ENCODE results near the gene SH3PXD2A.

SH3PXD2A gene

DNA sequence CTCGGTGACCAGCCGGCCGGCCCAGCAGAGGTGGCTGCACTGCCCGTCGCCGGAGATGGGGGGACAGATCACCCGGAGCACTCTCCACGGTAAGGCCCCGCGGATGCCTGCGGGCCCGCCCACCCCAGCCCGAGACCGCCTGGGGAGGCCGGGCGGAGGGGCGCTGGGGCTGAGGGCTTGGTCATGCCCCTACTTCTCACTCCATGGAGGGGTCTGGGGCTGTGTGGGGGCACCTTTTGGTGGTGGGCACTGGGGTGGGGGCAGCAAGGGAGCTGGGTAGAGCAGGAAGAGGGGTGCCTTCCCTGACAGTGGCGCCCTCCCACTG is 300.1 kb downstream of the SH3PXD2A start:
- WGBS (ENCODE audit: extremely low coverage, insufficient coverage, insufficient read length) = no CpG with 5 or more reads among the region's 18 CpGs
- H3K79me1 ChIP-seq (ENCODE audit: low read length) = peaks cover 4% of the 10 kb centered on the region
- no peak overlapping the region for H2AFZ ChIP-seq (ENCODE audit: insufficient read depth, low read length, poor library complexity)

DNA sequence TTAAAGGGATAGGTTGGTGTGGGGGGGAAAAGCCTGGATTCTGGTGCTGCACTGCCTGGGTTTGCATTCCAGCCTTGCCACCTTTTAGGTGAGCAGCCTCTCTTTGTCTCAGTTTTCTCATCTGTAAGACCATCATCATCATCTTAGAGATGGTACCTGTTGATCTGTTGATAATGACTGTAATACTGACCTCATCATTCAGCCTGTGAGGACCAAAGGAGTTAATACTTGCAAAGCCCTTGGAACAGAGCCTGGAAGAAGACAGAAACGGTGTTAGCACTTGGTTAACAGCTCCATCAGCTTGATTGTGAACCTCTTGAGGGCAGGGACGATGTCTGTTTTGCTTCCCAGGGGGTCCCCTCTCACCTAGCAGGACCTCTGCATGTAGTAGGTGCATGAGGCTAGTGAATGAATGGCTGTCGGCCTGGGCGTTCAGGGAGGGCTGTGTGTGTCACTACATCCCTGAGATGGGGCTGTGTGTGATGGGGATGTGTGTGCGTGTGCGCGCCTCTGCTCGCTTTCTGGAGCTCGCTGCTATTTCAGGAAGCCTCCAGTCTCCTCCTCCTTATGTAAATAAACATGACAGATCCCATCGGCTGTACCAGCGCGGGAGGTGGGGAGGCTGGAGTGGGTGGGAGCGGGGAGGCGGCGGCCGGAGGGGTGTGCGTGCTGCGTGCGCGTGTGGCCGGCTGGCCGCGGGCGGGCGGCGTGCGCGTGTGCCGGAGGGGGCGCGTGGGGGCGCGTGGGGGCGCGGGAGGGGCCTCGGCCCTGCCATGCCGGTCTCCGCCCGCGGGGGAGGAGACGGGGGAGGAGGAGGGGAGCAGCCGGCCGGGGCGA is 300.7 kb downstream of the SH3PXD2A start:
- Histone ChIP-seq H3K4me1 (ENCODE audit: control insufficient read depth in 1 of 2, insufficient read depth in 2 of 2, low read length in 2 of 2) (peaks cover 0 to 3% of the 10 kb centered on the region in 2 experiments), H3K4me2 (ENCODE audit: low read length) (peak overlapping the region; percentile 68), H2AFZ (ENCODE audit: insufficient read depth, low read length, poor library complexity) (no peak overlapping the region), H3K79me1 (ENCODE audit: low read length) (peaks cover 4% of the 10 kb centered on the region), H3K27ac (ENCODE audit: low read depth, low read length) (no peak overlapping the region), H4K8ac (ENCODE audit: low read depth, low read length) (no peak overlapping the region), H2BK120ac (ENCODE audit: insufficient read depth, low read length, poor library complexity) (no peak overlapping the region), H3K18ac (ENCODE audit: low read length) (no peak overlapping the region), H2BK12ac (ENCODE audit: low read length) (no peak overlapping the region), H3K9ac (ENCODE audit: low read length) (no peak overlapping the region), H2AK5ac (ENCODE audit: low read length) (no peak overlapping the region), H3K4me3 (ENCODE audit: low read depth, low read length) (peak overlapping the region; percentile 54), H3K27me3 (ENCODE audit: insufficient read depth, low read length) (no peaks in the 10 kb centered on the region), H3K14ac (ENCODE audit: low read length) (no peak overlapping the region), H3K23ac (ENCODE audit: low read length) (no peak overlapping the region), H3K36me3 (ENCODE audit: control insufficient read depth in 1 of 2, insufficient read depth in 2 of 2, low read length in 2 of 2) (peaks cover 0 to 1% of the 10 kb centered on the region in 2 experiments), H3K4ac (ENCODE audit: low read depth, low read length) (no peak overlapping the region), H3K9me3 (ENCODE audit: insufficient read depth, low read depth, low read length) (peaks cover 2% of the 10 kb centered on the region), H4K12ac (ENCODE audit: low read depth, low read length) (no peak overlapping the region), H2BK5ac (ENCODE audit: low read depth, low read length, poor library complexity) (no peak overlapping the region), H4K91ac (ENCODE audit: low read depth, low read length) (no peak overlapping the region), H3K79me2 (ENCODE audit: control insufficient read depth, insufficient read depth, low read length, poor library complexity) (no peaks in the 10 kb centered on the region)
- no CpG with 5 or more reads among the region's 44 CpGs for WGBS (ENCODE audit: extremely low coverage, insufficient coverage, insufficient read length)
- peak; percentile 46 to 56 for DNase-seq

More for the DNA sequence above, 300.1 kb downstream of the SH3PXD2A start:
- Histone ChIP-seq H3K36me3 (ENCODE audit: control insufficient read depth in 1 of 2, insufficient read depth in 2 of 2, low read length in 2 of 2) (peaks cover 0 to 4% of the 10 kb centered on the region in 2 experiments), H4K8ac (ENCODE audit: low read depth, low read length) (no peak overlapping the region), H3K23ac (ENCODE audit: low read length) (no peak overlapping the region), H4K91ac (ENCODE audit: low read depth, low read length) (peak overlapping the region; percentile 20), H3K4me2 (ENCODE audit: low read length) (peak overlapping the region; percentile 68), H3K4ac (ENCODE audit: low read depth, low read length) (no peak overlapping the region), H3K9ac (ENCODE audit: low read length) (no peak overlapping the region), H3K27ac (ENCODE audit: low read depth, low read length) (no peak overlapping the region), H2BK12ac (ENCODE audit: low read length) (no peak overlapping the region), H3K4me1 (ENCODE audit: control insufficient read depth in 1 of 2, insufficient read depth in 2 of 2, low read length in 2 of 2) (peaks cover 0 to 3% of the 10 kb centered on the region in 2 experiments), H3K79me2 (ENCODE audit: control insufficient read depth, insufficient read depth, low read length, poor library complexity) (no peaks in the 10 kb centered on the region), H3K27me3 (ENCODE audit: insufficient read depth, low read length) (no peaks in the 10 kb centered on the region), H2AK5ac (ENCODE audit: low read length) (no peak overlapping the region), H3K18ac (ENCODE audit: low read length) (no peak overlapping the region), H3K4me3 (ENCODE audit: low read depth, low read length) (peak overlapping the region; percentile 54), H4K12ac (ENCODE audit: low read depth, low read length) (no peak overlapping the region), H3K14ac (ENCODE audit: low read length) (no peak overlapping the region), H2BK120ac (ENCODE audit: insufficient read depth, low read length, poor library complexity) (no peak overlapping the region), H2BK5ac (ENCODE audit: low read depth, low read length, poor library complexity) (no peak overlapping the region), H3K9me3 (ENCODE audit: insufficient read depth, low read depth, low read length) (peaks cover 6% of the 10 kb centered on the region)
- DNase-seq = no peak

DNA sequence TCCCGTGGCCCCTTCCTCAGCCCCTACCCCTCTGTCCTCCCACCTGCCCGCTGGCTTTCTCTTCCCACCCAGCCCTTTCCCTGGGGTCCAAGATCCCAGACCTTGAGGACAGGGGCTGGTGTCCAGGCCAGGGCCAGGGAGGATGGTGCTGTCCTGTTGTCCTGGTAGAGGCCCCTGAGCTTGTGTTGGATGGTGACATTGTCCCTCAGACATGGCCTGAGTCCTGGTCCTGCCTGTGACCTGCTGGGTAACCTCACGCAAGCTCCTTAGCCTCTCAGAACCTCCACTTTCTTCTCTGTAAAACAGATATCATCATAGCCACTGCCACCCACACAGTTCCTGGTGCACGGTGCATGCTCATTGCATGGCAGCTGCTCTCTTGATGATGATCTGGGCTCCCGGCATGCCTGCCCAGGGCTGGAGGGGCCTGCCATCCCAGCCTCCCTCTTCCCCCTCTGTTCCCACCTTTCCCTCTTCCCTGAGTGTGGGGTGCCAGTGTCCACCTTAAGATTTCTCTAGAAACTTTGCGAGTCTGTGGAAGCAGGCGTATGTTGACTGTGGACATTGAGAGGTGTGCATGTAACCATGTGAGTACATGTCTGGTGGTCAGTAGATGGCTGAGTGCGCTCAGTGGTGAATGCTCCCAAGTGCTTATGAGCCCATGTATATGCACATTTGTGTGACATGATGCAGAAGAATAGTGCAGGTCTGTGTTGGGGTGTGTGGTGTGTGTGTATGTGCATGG is 301.5 kb downstream of the SH3PXD2A start:
- H4K8ac ChIP-seq (ENCODE audit: low read depth, low read length) = no peak overlapping the region
- no peak overlapping the region for H2BK120ac ChIP-seq (ENCODE audit: insufficient read depth, low read length, poor library complexity)
- no peak overlapping the region for H3K14ac ChIP-seq (ENCODE audit: low read length)
- peak overlapping the region; percentile 36 for H4K91ac ChIP-seq (ENCODE audit: low read depth, low read length)
- no peak overlapping the region for H3K27ac ChIP-seq (ENCODE audit: low read depth, low read length)
- no peak overlapping the region for H4K12ac ChIP-seq (ENCODE audit: low read depth, low read length)
- H3K79me2 ChIP-seq (ENCODE audit: control insufficient read depth, insufficient read depth, low read length, poor library complexity) = no peaks in the 10 kb centered on the region
- H3K4me3 ChIP-seq (ENCODE audit: low read depth, low read length) = no peak overlapping the region
- H2BK12ac ChIP-seq (ENCODE audit: low read length) = no peak overlapping the region
- H3K4me1 ChIP-seq (ENCODE audit: control insufficient read depth in 1 of 2, insufficient read depth in 2 of 2, low read length in 2 of 2) = peaks cover 3% of the 10 kb centered on the region in 2 experiments
- no peak overlapping the region for H3K18ac ChIP-seq (ENCODE audit: low read length)
- H3K27me3 ChIP-seq (ENCODE audit: insufficient read depth, low read length) = no peaks in the 10 kb centered on the region
- H3K79me1 ChIP-seq (ENCODE audit: low read length) = peaks cover 4% of the 10 kb centered on the region
- no peak overlapping the region for H3K4ac ChIP-seq (ENCODE audit: low read depth, low read length)
- H3K9ac ChIP-seq (ENCODE audit: low read length) = no peak overlapping the region
- H3K36me3 ChIP-seq (ENCODE audit: control insufficient read depth in 1 of 2, insufficient read depth in 2 of 2, low read length in 2 of 2) = no peaks in the 10 kb centered on the region
- H3K23ac ChIP-seq (ENCODE audit: low read length) = no peak overlapping the region
- DNase-seq = no peak
- H3K9me3 ChIP-seq (ENCODE audit: insufficient read depth, low read depth, low read length) = peaks cover 4% of the 10 kb centered on the region
- H3K4me2 ChIP-seq (ENCODE audit: low read length) = no peak overlapping the region
- H2AFZ ChIP-seq (ENCODE audit: insufficient read depth, low read length, poor library complexity) = no peak overlapping the region
- WGBS (ENCODE audit: extremely low coverage, insufficient coverage, insufficient read length) = no CpG with 5 or more reads among the region's 8 CpGs
- H2BK5ac ChIP-seq (ENCODE audit: low read depth, low read length, poor library complexity) = no peak overlapping the region
- no peak overlapping the region for H2AK5ac ChIP-seq (ENCODE audit: low read length)

DNA sequence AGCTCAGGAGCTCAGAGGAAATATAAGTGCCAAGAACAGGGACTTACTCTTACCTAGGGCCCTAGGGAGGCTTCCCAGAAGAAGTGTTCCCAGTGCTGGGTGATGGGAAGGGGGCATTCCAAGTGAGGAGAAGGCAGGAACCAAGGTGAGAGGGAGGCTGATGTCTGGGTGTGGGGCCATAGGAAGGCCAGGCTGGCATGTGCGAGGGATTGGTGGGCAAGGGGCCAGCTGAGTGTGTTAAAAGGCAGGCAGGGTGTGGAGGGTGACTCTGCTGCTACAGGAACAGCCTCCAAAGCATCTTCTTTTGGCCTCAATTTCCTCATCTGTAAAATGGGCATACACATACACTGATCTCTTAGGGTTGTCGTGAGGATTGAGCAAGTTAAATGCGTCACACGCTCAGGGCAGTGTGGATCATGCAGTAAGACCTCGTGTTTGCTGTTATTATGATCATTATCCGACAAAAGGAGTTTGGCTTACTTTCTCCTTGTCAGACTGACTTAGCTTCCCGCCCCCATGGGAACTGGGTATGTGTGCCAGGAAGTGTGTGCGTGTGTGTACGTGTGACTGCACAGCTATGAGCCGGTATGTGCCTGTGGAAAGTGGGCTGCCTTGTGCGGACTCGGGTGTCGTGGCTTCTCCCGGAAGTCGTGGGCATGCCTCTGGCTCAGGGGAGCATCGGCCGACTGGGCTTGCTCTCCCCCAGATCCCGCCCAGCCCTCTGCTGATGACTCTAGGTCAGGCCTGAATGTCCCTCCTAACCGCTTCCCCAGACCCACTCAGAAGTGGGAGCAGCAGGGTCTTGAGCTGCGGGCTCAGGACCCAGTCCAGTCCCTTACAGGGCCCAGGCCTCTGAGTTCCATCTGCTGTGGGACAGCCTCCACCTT is 302.3 kb downstream of the SH3PXD2A start:
- H3K79me1 ChIP-seq (ENCODE audit: low read length) = peaks cover 2% of the 10 kb centered on the region
- H2BK12ac ChIP-seq (ENCODE audit: low read length) = no peak overlapping the region
- no peak overlapping the region for H3K18ac ChIP-seq (ENCODE audit: low read length)
- no peaks in the 10 kb centered on the region for H3K27me3 ChIP-seq (ENCODE audit: insufficient read depth, low read length)
- H3K4me1 ChIP-seq (ENCODE audit: control insufficient read depth in 1 of 2, insufficient read depth in 2 of 2, low read length in 2 of 2) = peaks cover 3% of the 10 kb centered on the region in 2 experiments
- no peak overlapping the region for H2BK5ac ChIP-seq (ENCODE audit: low read depth, low read length, poor library complexity)
- no peak overlapping the region for H4K8ac ChIP-seq (ENCODE audit: low read depth, low read length)
- H3K36me3 ChIP-seq (ENCODE audit: control insufficient read depth in 1 of 2, insufficient read depth in 2 of 2, low read length in 2 of 2) = no peaks in the 10 kb centered on the region
- peak; percentile 41 to 43 for DNase-seq
- H3K4ac ChIP-seq (ENCODE audit: low read depth, low read length) = no peak overlapping the region
- no peaks in the 10 kb centered on the region for H3K79me2 ChIP-seq (ENCODE audit: control insufficient read depth, insufficient read depth, low read length, poor library complexity)
- H4K91ac ChIP-seq (ENCODE audit: low read depth, low read length) = peak overlapping the region; percentile 36
- no peak overlapping the region for H3K23ac ChIP-seq (ENCODE audit: low read length)
- H3K9ac ChIP-seq (ENCODE audit: low read length) = no peak overlapping the region
- no peak overlapping the region for H2AK5ac ChIP-seq (ENCODE audit: low read length)
- H2AFZ ChIP-seq (ENCODE audit: insufficient read depth, low read length, poor library complexity) = no peak overlapping the region
- H4K12ac ChIP-seq (ENCODE audit: low read depth, low read length) = no peak overlapping the region
- no CpG with 5 or more reads among the region's 20 CpGs for whole genome bisulfite sequencing (ENCODE audit: extremely low coverage, insufficient coverage, insufficient read length)
- peaks cover 4% of the 10 kb centered on the region for H3K9me3 ChIP-seq (ENCODE audit: insufficient read depth, low read depth, low read length)
- H3K27ac ChIP-seq (ENCODE audit: low read depth, low read length) = no peak overlapping the region
- no peak overlapping the region for H3K14ac ChIP-seq (ENCODE audit: low read length)
- H3K4me2 ChIP-seq (ENCODE audit: low read length) = no peak overlapping the region
- H2BK120ac ChIP-seq (ENCODE audit: insufficient read depth, low read length, poor library complexity) = no peak overlapping the region
- no peak overlapping the region for H3K4me3 ChIP-seq (ENCODE audit: low read depth, low read length)

All from trophoblast cell (in vitro differentiated cells and primary cell).